Stimulated activated naive B cell treated with anti-CD40 and anti-IgM and Interleukin-4, amounts not matched to agents 10 μg/mL and 1 μg/mL and 100 μg/mL, for 72 hours (primary cell): Measurements from ENCODE around the gene OR51B6.
"Not testable (repeated sequence)": the region's sequence is repeated elsewhere in the genome, so short reads cannot be mapped to it uniquely, and the experiment has no call there.

Experiments
- ATAC-seq, 2 donors: fragments of 150-1000 bp; cut with Tn5 transposase; replicated peaks; 2 replicates each; pipeline ENCODE4 v1.10.0; 2021; ENCODE audit warnings: moderate library complexity in 1 of 2
- DNase-seq: peaks from one replicate; pipeline ENCODE4 v3.0.0; 2021
- H3K27ac Mint-ChIP-seq: one replicate; pipeline ENCODE4 v1.8.0; 2022; ENCODE audit warnings: mild to moderate bottlenecking, mixed read lengths
- H3K27me3 Mint-ChIP-seq, 2 donors: one replicate each; pipeline ENCODE4 v1.8.0; 2022; ENCODE audit warnings: mixed read lengths in 2 of 2
- H3K36me3 Mint-ChIP-seq, 2 donors: one replicate each; pipeline ENCODE4 v1.8.0; 2022; ENCODE audit warnings: mixed read lengths in 2 of 2, mild to moderate bottlenecking in 1 of 2
- H3K4me1 Mint-ChIP-seq, 2 donors: one replicate each; pipeline ENCODE4 v1.8.0; 2022; ENCODE audit warnings: mixed read lengths in 2 of 2, mild to moderate bottlenecking in 1 of 2
- H3K4me3 Mint-ChIP-seq, 2 donors: one replicate each; pipeline ENCODE4 v1.8.0; 2022; ENCODE audit warnings: mild to moderate bottlenecking in 2 of 2, mixed read lengths in 2 of 2, moderate library complexity in 1 of 2
- H3K9me3 Mint-ChIP-seq, 2 donors: one replicate each; pipeline ENCODE4 v1.8.0; 2022; ENCODE audit warnings: mixed read lengths in 2 of 2, mild to moderate bottlenecking in 1 of 2

OR51B6 gene

DNA sequence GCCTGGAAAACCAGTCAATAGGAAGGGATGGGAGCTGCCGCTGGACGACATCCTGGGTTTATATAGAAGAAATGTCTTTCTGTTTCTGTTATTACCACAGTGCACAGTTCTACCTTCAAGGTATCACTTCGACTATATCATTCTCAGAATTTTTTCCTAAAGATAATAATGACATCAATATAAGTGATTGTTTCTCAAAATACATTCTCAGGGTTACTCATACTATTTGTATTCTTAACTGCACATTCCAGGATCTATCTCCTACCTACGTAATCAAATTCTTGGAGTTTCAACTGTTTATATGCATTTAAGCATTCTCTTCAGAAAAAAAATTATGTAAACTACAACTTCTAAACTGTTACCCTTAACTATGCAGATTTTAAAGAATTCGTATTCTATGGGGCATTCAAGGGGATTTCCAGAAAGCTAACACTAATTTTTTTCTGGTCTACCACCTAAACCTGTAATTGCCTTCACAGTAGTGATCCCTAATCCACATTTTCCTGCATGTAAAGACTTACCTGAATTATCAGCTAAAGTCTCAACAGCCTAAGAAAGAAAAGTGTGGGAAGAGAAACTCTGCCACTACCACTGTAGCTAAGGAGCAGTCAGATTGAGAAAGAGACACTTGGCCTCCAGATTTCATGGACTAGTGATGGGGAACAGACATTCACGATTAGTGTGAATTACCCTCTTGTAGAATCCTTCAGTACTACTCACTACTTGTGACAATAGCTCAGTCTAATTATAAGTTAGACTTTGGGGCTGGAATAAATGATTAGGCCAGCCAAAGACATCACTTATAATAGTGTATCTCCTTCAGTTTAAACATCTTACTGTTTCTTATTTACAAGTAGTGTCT, 7.6 kb upstream of the OR51B6 start, which contains the start of gene OR51B5:
TSS of gene OR51B5 (minus strand) at position 51 of the 862 bp plus-strand sequence. CDS start at position 51, 0 bp downstream.
- DNase-seq = no peak
- Mint-ChIP-seq H3K36me3 (no peaks in the 10 kb centered on the region), H3K27ac (no peak within 1 kb of the TSS), H3K9me3 (peaks cover 0 to 2% of the 10 kb centered on the region in 2 donors), H3K27me3 (peaks cover 4 to 10% of the 10 kb centered on the region in 2 donors), H3K4me1 (no peaks in the 10 kb centered on the region), H3K4me3 (no peak within 1 kb of the TSS)
- peak in 1 of 2 donors; percentile 65 for ATAC-seq

DNA sequence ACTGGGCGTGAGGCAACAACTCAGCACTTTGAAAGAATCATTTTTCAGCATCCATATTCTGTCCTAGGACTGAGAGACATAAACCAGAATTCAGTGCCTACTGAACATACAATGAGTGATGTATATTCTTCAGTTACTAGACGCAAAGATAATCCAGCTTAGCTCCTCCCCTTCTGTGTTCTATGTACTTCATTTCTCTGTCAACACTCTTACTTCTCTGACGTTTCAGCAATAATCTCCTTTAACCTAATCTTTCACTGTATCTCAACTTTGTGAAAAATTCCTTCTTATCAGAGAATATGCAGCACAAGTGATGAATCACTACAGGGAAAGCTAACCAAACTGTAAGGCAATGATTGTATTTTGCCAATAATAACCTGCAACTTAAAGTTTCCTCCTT, 5.5 kb upstream of the OR51B6 start:
- Mint-ChIP-seq H3K4me1 (no peaks in the 10 kb centered on the region), H3K36me3 (no peaks in the 10 kb centered on the region), H3K9me3 (peaks cover 0 to 2% of the 10 kb centered on the region in 2 donors), H3K27ac (no peak overlapping the region), H3K27me3 (peaks cover 4 to 12% of the 10 kb centered on the region in 2 donors), H3K4me3 (no peak overlapping the region)
- DNase-seq (no peak), ATAC-seq (no peak)

DNA sequence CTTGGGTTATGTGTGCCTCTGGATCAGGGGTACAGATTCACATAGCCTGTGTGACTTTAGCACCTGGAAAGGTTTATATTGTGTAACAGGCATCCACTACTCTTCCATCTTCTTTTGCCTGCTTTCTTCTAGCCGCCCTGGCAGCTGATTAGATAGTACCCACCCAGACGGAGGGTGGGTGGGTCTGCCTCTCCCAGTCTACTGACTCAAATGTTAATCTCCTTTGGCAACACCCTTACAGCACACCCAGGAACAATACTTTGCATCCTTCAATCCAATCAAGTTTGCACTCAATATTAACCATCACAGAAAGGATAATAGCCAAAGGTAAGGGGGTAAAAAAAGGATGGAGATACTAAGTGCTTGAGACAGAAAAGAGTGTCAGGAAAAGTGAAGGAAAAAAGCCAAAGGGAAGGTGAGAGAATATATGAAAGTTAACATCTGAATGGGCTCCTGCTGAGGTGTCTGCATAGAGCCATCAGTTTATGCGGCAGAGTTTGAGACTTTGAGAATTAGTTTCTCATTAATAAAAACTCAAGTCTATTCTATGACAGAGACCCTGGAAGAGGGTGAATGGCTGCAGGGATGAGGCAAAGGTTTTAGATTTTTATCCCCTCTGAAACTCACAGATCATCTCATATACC, 2.6 kb upstream of the OR51B6 start:
- Mint-ChIP-seq H3K36me3 (no peaks in the 10 kb centered on the region), H3K27ac (no peak overlapping the region), H3K4me3 (no peak overlapping the region), H3K9me3 (peaks cover 0 to 2% of the 10 kb centered on the region in 2 donors), H3K27me3 (peaks cover 4 to 12% of the 10 kb centered on the region in 2 donors), H3K4me1 (no peaks in the 10 kb centered on the region)
- ATAC-seq = no peak
- DNase-seq = no peak

DNA sequence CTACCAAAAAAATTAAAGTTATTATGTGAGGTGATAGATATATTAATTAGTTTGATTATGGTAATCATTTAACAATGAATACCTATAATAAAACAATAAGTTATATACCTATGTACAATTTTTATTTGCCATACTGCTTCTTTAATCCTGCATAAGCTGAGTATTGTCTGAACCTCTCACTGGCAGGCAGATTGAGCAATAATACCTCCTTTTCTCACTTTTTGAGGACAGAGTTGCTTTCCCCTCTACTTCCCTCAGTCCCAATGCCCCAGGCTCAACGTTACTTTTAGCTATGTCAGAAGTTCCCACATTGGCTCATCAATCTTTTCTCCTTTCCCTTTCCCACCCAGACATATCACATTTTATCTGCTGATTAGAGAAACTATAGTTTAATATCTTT, 1.8 kb upstream of the OR51B6 start:
- Mint-ChIP-seq H3K4me3 (no peak overlapping the region), H3K9me3 (peaks cover 0 to 2% of the 10 kb centered on the region in 2 donors), H3K4me1 (no peaks in the 10 kb centered on the region), H3K36me3 (no peaks in the 10 kb centered on the region), H3K27me3 (peaks cover 4 to 12% of the 10 kb centered on the region in 2 donors), H3K27ac (no peak overlapping the region)
- ATAC-seq (no peak), DNase-seq (no peak)

DNA sequence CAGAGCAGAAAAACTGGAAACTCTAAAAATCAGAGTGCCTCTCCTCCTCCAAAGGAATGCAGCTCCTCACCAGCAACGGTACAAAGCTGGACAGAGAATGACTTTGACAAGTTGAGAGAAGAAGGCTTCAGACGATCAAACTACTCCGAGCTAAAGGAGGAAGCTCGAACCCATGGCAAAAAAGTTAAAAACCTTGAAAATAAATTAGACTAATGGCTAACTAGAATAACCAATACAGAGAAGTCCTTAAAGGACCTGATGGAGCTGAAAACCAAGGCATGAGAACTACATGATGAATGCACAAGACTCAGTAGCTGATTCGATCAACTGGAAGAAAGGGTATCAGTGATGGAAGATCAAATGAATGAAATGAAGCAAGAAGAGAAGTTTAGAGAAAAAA, 4.7 kb downstream of the OR51B6 start:
- DNase-seq, H3K27ac Mint-ChIP-seq, ATAC-seq, H3K9me3 Mint-ChIP-seq, H3K27me3 Mint-ChIP-seq, H3K4me3 Mint-ChIP-seq, H3K36me3 Mint-ChIP-seq, H3K4me1 Mint-ChIP-seq: not testable (repeated sequence)

DNA sequence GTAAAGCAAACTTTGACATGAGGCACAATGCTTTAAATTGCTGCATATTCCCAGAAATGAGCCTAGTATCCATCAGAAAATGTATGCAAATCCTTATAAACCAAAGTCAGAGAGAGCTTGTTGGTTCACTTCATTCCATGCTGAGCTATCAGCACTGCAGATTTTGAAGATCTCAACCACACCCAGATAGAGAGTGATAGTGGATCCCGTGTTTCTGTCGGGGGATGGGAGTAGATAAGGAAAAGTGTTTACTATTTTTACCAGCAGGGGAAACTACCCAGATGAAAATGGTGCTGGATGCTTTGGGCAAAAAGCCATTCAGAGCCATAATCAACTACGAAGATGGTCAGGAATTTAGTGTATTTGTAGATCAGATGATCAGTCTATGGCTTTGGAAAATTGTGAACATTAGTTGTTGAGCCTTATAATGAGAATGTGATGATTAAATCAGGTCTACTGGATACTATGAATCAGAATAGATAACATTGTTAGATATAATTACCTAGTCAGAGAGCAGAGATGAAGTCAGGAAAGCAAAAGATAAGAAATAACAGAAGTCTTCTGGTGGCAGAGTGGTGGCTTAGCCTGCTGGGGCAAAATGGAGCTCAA, 10.8 kb downstream of the OR51B6 start:
- DNase-seq (no peak), ATAC-seq (no peak)
- H3K27ac Mint-ChIP-seq = no peak overlapping the region
- no peaks in the 10 kb centered on the region for H3K4me1 Mint-ChIP-seq
- peaks cover 7 to 18% of the 10 kb centered on the region in 2 donors for H3K27me3 Mint-ChIP-seq
- H3K36me3 Mint-ChIP-seq = no peaks in the 10 kb centered on the region
- H3K9me3 Mint-ChIP-seq = peaks cover 0 to 6% of the 10 kb centered on the region in 2 donors
- no peak overlapping the region for H3K4me3 Mint-ChIP-seq

DNA sequence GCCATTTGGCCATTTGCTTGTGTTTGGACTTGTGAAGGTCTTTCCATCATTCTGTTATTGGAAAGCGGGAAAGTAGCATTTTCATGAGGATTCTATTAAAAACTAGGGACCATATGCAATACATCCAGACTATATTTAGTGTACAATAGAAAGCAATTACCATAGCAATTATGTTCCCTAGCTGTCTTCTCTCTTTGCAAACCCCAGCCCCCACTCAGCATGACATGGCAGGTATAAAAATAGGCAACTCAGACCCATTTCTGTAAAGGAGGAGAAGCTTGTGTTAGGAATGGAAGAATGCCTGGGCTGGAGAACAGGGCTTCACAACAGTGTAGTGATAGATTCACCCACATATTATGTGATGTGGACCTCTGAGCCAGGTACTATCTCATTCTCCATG, 12.4 kb downstream of the OR51B6 start:
- peaks cover 0 to 4% of the 10 kb centered on the region in 2 donors for H3K9me3 Mint-ChIP-seq
- no peak overlapping the region for H3K4me3 Mint-ChIP-seq
- DNase-seq (no peak), ATAC-seq (no peak)
- H3K36me3 Mint-ChIP-seq = no peaks in the 10 kb centered on the region
- H3K4me1 Mint-ChIP-seq = no peaks in the 10 kb centered on the region
- no peak overlapping the region for H3K27ac Mint-ChIP-seq
- H3K27me3 Mint-ChIP-seq = peaks cover 7 to 10% of the 10 kb centered on the region in 2 donors

DNA sequence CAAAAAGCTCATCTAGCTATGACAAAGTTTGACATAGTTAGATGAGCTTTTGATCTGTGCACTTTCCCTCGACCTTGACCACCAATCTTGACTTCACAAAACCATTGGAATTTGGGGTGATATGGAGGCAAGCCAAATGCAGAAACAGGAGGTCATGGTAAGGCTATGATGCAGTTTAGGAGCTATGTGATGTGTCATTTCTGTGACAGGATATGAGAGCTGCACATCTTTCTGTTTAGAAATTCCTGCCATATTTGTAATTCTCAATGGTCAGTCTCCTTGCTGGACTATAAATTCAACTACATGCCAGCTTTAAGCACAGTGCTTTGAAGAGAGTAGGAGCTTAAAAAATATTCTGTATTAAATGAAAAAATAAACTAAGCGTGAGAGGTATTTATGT, 12.9 kb downstream of the OR51B6 start:
- H3K27me3 Mint-ChIP-seq = peaks cover 7 to 10% of the 10 kb centered on the region in 2 donors
- H3K4me1 Mint-ChIP-seq = no peaks in the 10 kb centered on the region
- ATAC-seq = no peak
- H3K27ac Mint-ChIP-seq = no peak overlapping the region
- DNase-seq = no peak
- no peak overlapping the region for H3K4me3 Mint-ChIP-seq
- peaks cover 0 to 2% of the 10 kb centered on the region in 2 donors for H3K9me3 Mint-ChIP-seq
- H3K36me3 Mint-ChIP-seq = no peaks in the 10 kb centered on the region

DNA sequence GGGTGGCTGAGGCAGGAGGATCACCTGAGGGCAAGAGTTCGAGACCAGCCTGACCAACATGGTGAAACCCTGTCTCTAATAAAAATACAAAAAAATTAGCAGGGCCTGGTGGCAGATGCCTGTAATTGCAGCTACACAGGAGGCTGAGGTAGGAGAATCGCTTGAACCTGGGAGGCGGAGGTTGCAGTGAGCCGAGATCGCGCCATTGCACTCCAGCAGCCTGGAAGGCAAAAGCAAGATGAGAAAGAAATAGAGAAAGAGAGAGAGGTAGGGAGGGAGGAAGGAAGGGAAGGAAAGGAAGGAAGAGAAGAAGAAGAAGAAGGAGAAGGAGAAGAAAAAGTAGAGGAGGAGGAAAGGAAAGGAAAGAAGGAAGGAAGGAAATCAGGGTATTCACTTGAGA, 15.1 kb downstream of the OR51B6 start:
- not testable (repeated sequence) for DNase-seq, H3K9me3 Mint-ChIP-seq, H3K27ac Mint-ChIP-seq, ATAC-seq, H3K36me3 Mint-ChIP-seq, H3K4me3 Mint-ChIP-seq, H3K4me1 Mint-ChIP-seq
- H3K27me3 Mint-ChIP-seq = peaks cover 7 to 10% of the 10 kb centered on the region in 2 donors

DNA sequence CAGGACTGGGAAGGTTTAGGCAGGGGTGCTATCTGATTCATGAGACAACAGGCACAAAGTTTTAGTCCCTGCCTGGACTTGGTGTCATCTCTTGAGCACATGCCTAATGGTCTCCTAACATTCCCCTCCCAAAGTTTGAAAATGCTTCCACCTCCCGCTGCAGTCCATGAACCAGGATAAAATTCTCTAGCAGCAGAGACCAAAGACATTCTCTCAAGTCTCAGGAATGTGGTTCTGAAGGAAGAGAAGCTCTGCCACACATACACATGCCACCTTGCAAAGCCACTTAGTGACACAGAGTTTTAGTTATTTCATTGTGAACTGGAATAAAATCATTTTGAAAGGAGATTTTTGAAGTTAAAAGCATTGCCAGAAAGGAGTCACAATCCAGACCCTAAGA, 15.5 kb downstream of the OR51B6 start:
- Mint-ChIP-seq H3K27me3 (peaks cover 7 to 10% of the 10 kb centered on the region in 2 donors), H3K4me1 (no peaks in the 10 kb centered on the region), H3K36me3 (no peaks in the 10 kb centered on the region), H3K27ac (no peak overlapping the region), H3K4me3 (no peak overlapping the region), H3K9me3 (peaks cover 0 to 1% of the 10 kb centered on the region in 2 donors)
- DNase-seq (no peak), ATAC-seq (no peak)

DNA sequence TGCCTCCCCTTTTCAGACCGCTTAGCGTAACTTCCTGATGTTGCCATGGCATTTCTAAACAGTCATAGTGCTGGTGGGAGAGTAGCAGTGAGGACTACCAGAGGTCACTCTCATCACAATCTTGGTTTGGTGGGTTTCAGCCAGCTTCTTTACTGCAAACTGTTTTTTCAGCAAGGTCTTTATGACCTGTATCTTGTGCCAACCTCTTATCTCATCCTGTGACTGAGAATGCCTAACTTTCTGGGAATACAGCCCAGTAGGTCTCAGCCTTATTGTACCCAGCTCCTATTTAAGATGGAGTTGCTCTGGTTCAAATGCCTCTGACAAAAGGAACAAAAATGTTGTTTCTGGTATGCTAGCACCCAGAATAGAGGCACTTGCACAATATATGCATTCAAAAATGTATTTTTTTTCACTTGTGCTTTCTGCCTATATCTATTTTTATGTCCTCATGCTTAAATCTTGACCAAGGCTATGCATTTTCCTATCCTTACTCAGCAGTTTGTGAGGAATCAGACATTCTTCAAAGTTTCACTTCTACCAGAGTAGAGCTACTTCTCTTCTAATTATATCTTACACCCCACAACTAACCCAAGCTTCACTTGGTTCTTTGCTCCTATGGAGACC, 16.3 kb downstream of the OR51B6 start:
- DNase-seq (no peak), ATAC-seq (no peak)
- H3K27me3 Mint-ChIP-seq = peaks cover 7 to 10% of the 10 kb centered on the region in 2 donors
- H3K4me3 Mint-ChIP-seq = no peak overlapping the region
- H3K27ac Mint-ChIP-seq = no peak overlapping the region
- no peaks in the 10 kb centered on the region for H3K36me3 Mint-ChIP-seq
- H3K4me1 Mint-ChIP-seq = no peaks in the 10 kb centered on the region
- no peaks in the 10 kb centered on the region for H3K9me3 Mint-ChIP-seq

DNA sequence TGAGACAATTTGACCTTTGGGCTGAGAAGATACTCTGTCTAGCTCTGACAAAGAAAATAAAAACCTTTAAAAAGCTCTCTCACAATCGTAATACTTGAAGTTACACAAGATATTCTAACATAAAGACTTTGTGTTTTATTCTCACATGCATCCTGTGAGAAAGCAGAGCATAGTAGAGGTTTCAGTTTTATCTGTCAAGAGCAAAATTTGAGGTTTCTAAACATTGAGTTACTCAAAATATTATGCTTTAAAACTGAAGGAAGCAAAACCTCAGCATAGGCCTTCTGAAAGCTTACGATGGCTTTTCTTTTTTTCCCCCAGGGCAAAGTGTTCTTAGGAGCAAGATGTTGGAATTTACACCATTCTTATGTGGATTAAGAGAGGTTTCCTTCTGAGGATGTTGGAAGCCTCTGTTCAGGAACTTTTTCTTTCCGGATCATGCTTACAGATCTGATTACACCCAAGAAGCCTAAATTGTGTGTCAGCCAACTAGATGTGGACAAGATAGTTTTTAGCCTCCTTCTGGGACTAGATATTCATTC, 17.3 kb downstream of the OR51B6 start:
- DNase-seq = no peak

DNA sequence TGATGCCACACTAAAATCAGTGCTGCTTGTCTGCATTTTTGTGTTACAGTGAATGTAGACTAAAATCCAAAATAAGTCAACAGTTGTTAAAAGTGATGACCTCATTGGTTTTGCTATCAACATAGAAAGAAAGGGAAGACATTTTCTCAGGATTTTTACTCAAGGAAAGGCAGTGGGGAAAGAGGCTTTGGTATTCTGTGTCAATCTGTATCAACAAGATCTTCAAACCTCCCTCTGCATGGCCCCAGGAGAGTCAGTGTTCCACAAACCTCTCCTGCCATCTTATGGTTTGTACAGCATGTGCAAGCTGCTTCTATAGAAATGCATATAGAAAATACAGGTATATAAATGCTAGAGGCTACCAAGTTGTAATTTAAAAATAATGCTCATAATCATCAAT, 18.5 kb downstream of the OR51B6 start:
- Mint-ChIP-seq H3K27ac (no peak overlapping the region), H3K9me3 (peaks cover 3 to 5% of the 10 kb centered on the region in 2 donors), H3K4me3 (no peak overlapping the region), H3K36me3 (no peaks in the 10 kb centered on the region), H3K27me3 (peaks cover 7 to 19% of the 10 kb centered on the region in 2 donors), H3K4me1 (no peaks in the 10 kb centered on the region)
- DNase-seq (no peak), ATAC-seq (no peak)

More for the DNA sequence above, 17.3 kb downstream of the OR51B6 start:
- Mint-ChIP-seq H3K27me3 (peaks cover 7 to 10% of the 10 kb centered on the region in 2 donors), H3K36me3 (no peaks in the 10 kb centered on the region), H3K27ac (no peak overlapping the region), H3K4me1 (no peaks in the 10 kb centered on the region), H3K9me3 (peaks cover 3 to 5% of the 10 kb centered on the region in 2 donors), H3K4me3 (no peak overlapping the region)
- no peak for ATAC-seq
